Liver (tissue), 9 donors: ENCODE measurements around the gene GJB2. TPM values are rescaled to one million over a fixed set of nuclear protein-coding genes. Genes with fewer than 3 reads are reported as not detected.

Experiments used
- DNase-seq: peaks from one replicate; pipeline ENCODE4 v3.0.0-alpha.2; 2017; ENCODE audit warnings: low spot score
- H3K27ac ChIP-seq, 2 donors: one replicate each; pipeline ENCODE4 v1.7.0; 2013; ENCODE audit warnings: inconsistent platforms in 2 of 2, low read length in 2 of 2, control low read depth in 1 of 2, low read depth in 1 of 2, mild to moderate bottlenecking in 1 of 2
- H3K27me3 ChIP-seq, 4 donors: one replicate each; pipeline versions ENCODE4 v1.6.1 to v1.7.0; 2013; ENCODE audit warnings: low read length in 3 of 4, inconsistent platforms in 1 of 4, mild to moderate bottlenecking in 1 of 4, moderate library complexity in 1 of 4; ENCODE audit not compliant: control insufficient read depth in 4 of 4, insufficient read depth in 4 of 4
- H3K36me3 ChIP-seq, 4 donors: one replicate each; pipeline versions ENCODE4 v1.6.1 to v1.7.0; 2013; ENCODE audit warnings: low read length in 3 of 4, mild to moderate bottlenecking in 3 of 4, low read depth in 1 of 4, moderate library complexity in 1 of 4; ENCODE audit not compliant: control insufficient read depth in 4 of 4, insufficient read depth in 3 of 4
- H3K4me1 ChIP-seq, 4 donors: one replicate each; pipeline versions ENCODE4 v1.6.1 to v1.7.0; 2013; ENCODE audit warnings: low read length in 3 of 4, mild to moderate bottlenecking in 3 of 4, moderate library complexity in 1 of 4; ENCODE audit not compliant: control insufficient read depth in 4 of 4, insufficient read depth in 4 of 4
- H3K4me3 ChIP-seq, 3 donors: one replicate each; pipeline versions ENCODE4 v1.6.1 to v1.7.0; 2013; ENCODE audit warnings: low read length in 3 of 3, control low read depth in 1 of 3, low read depth in 1 of 3, mild to moderate bottlenecking in 1 of 3
- H3K9ac ChIP-seq, 2 donors: one replicate each; pipeline ENCODE4 v1.7.0; 2013; ENCODE audit warnings: low read length in 2 of 2, mild to moderate bottlenecking in 2 of 2, moderate library complexity in 2 of 2, control low read depth in 1 of 2, low read depth in 1 of 2
- H3K9me3 ChIP-seq, 4 donors: one replicate each; pipeline versions ENCODE4 v1.6.1 to v1.7.0; 2013; ENCODE audit warnings: low read length in 3 of 4; ENCODE audit not compliant: control insufficient read depth in 4 of 4
- ATF3 ChIP-seq: IDR thresholded peaks from 2 replicates; pipeline ENCODE4 v1.6.1; 2016; ENCODE audit warnings: antibody characterized with exemption
- EGR1 ChIP-seq, 2 donors: IDR thresholded peaks; 2 replicates each; pipeline ENCODE4 v1.6.1; 2016 to 2018; ENCODE audit warnings: antibody characterized with exemption in 2 of 2, low read depth in 2 of 2
- FOXA1 ChIP-seq: IDR thresholded peaks from 2 replicates; pipeline ENCODE4 v1.6.1; 2016; ENCODE audit warnings: antibody characterized with exemption
- FOXA2 ChIP-seq: IDR thresholded peaks from 2 replicates; pipeline ENCODE4 v1.6.1; 2016; ENCODE audit warnings: antibody characterized with exemption
- GABPA ChIP-seq, 2 donors: IDR thresholded peaks in 1 of 2; conservative IDR thresholded peaks in 1 of 2; 2 replicates each; pipeline ENCODE4 v1.6.1; 2016; ENCODE audit warnings: antibody characterized with exemption in 2 of 2, mild to moderate bottlenecking in 1 of 2, moderate library complexity in 1 of 2
- HNF4A ChIP-seq, 2 donors: conservative IDR thresholded peaks; 2 replicates each; pipeline ENCODE4 v1.6.1; 2016; ENCODE audit warnings: antibody characterized with exemption in 2 of 2, mild to moderate bottlenecking in 2 of 2
- HNF4G ChIP-seq: IDR thresholded peaks from 2 replicates; pipeline ENCODE4 v1.6.1; 2016; ENCODE audit warnings: antibody characterized with exemption
- JUND ChIP-seq, 2 donors: IDR thresholded peaks; 2 replicates each; pipeline ENCODE4 v1.6.1; 2016; ENCODE audit warnings: antibody characterized with exemption in 2 of 2
- MAX ChIP-seq: IDR thresholded peaks from 2 replicates; pipeline ENCODE4 v1.6.1; 2016; ENCODE audit warnings: antibody characterized with exemption
- NR2F2 ChIP-seq: IDR thresholded peaks from 2 replicates; pipeline ENCODE4 v1.6.1; 2016; ENCODE audit warnings: antibody characterized with exemption
- RXRA ChIP-seq, 2 donors: IDR thresholded peaks; 2 replicates each; pipeline ENCODE4 v1.6.1; 2017 to 2018; ENCODE audit warnings: antibody characterized with exemption in 2 of 2, mild to moderate bottlenecking in 1 of 2
- SP1 ChIP-seq: IDR thresholded peaks from 2 replicates; pipeline ENCODE4 v1.6.1; 2018; ENCODE audit warnings: antibody characterized with exemption, mild to moderate bottlenecking
- TAF1 ChIP-seq: conservative IDR thresholded peaks from 2 replicates; pipeline ENCODE4 v1.6.1; 2016; ENCODE audit warnings: antibody characterized with exemption, mild to moderate bottlenecking
- YY1 ChIP-seq: IDR thresholded peaks from 2 replicates; pipeline ENCODE4 v1.6.1; 2016; ENCODE audit warnings: antibody characterized with exemption, mild to moderate bottlenecking
- ZBTB33 ChIP-seq: IDR thresholded peaks from 2 replicates; pipeline ENCODE4 v1.6.1; 2016; ENCODE audit warnings: antibody characterized with exemption
- WGBS: extraction: QIAGEN DNeasy Blood & Tissue Kit; methylation state at CpG from one replicate; pipeline ENCODE4 v1.1.7; 2013; 5-methylcytosine and 5-hydroxymethylcytosine counted together
- polyA plus RNA-seq, 2 donors: library from polyadenylated mRNA; stranded (reverse) in 1 of 2; unstranded in 1 of 2; fragments of 200-250 nt in 1 of 2; fragments of >200 nt in 1 of 2; fragmentation: Nextera tagmentation in 1 of 2; extraction: Ambion mirVana in 1 of 2; gene quantifications; one replicate each; pipeline versions ENCODE4 v1.2.1 to v1.2.3, GENCODE V29; 2013 to 2015
- total RNA-seq, 2 donors: library from RNA; depleted of rRNA; stranded (reverse); fragments of >200 nt; gene quantifications; one replicate each; pipeline ENCODE4 v1.2.3, GENCODE V29; 2014
- TF ChIP-seq, protein P1 (sequence below): IDR thresholded peaks from 2 replicates; pipeline ENCODE4 v1.6.1; 2016; ENCODE audit warnings: antibody characterized with exemption, mild to moderate bottlenecking
- donor health status: healthy.
- donor health status: healthy.
- donor health status: healthy.
- donor health status: healthy.
- donor health status: healthy.

Gene GJB2
- total and polyA plus RNA-seq, 4 donors: 8.0 to 50.1 (median 20.6) TPM

DNA sequence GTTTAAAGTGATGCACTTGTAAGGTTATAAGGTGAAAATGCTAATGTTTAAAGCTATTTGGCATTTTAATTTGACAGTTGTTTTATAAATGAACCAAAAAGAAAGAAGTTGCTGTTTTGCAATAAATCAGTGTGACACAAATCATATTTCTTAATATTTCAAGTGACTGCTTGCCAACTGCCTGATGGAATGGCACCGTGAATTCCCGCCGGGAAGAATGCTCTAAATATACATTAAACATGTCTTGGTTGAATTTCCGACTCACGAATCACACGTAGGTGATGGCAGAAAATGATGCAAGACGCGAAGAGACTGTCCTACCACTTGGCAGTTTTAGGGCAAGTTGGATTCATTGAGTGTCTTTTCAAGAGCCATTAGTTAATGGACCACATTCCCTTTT, 3.1 kb upstream of the GJB2 start:
- WGBS: 84% methylated on average over 8 of the region's 8 CpGs
- Histone ChIP-seq H3K9ac (no peak overlapping the region), H3K27ac (no peak overlapping the region), H3K4me3 (no peak overlapping the region), H3K4me1 (peaks cover 20 to 50% (median 35%) of the 10 kb centered on the region in 4 donors), H3K36me3 (no peaks in the 10 kb centered on the region), H3K27me3 (no peaks in the 10 kb centered on the region), H3K9me3 (no peaks in the 10 kb centered on the region)
- DNase-seq: no peak
- TF ChIP-seq HNF4G: no peak
- no peak for TF ChIP-seq MAX
- TF ChIP-seq ATF3: no peak
- no peak for TF ChIP-seq SP1
- TF ChIP-seq YY1: no peak
- TF ChIP-seq FOXA1: no peak
- no peak for TF ChIP-seq ZBTB33
- no peak for TF ChIP-seq TAF1
- TF ChIP-seq, protein P1, sequence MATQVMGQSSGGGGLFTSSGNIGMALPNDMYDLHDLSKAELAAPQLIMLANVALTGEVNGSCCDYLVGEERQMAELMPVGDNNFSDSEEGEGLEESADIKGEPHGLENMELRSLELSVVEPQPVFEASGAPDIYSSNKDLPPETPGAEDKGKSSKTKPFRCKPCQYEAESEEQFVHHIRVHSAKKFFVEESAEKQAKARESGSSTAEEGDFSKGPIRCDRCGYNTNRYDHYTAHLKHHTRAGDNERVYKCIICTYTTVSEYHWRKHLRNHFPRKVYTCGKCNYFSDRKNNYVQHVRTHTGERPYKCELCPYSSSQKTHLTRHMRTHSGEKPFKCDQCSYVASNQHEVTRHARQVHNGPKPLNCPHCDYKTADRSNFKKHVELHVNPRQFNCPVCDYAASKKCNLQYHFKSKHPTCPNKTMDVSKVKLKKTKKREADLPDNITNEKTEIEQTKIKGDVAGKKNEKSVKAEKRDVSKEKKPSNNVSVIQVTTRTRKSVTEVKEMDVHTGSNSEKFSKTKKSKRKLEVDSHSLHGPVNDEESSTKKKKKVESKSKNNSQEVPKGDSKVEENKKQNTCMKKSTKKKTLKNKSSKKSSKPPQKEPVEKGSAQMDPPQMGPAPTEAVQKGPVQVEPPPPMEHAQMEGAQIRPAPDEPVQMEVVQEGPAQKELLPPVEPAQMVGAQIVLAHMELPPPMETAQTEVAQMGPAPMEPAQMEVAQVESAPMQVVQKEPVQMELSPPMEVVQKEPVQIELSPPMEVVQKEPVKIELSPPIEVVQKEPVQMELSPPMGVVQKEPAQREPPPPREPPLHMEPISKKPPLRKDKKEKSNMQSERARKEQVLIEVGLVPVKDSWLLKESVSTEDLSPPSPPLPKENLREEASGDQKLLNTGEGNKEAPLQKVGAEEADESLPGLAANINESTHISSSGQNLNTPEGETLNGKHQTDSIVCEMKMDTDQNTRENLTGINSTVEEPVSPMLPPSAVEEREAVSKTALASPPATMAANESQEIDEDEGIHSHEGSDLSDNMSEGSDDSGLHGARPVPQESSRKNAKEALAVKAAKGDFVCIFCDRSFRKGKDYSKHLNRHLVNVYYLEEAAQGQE: no peak
- TF ChIP-seq EGR1 (IDR thresholded peaks at IDR 0.05; ENCODE audit: low read depth in 2 of 2): no peak

- Histone ChIP-seq H3K27me3 (no peaks in the 10 kb centered on the region), H3K9me3 (no peaks in the 10 kb centered on the region), H3K9ac (no peak overlapping the region), H3K4me1 (peaks cover 17 to 59% (median 43%) of the 10 kb centered on the region in 4 donors), H3K27ac (no peak overlapping the region), H3K4me3 (no peak overlapping the region), H3K36me3 (peaks cover 0 to 2% (median 0%) of the 10 kb centered on the region in 4 donors)
- 41% methylated on average over 27 of the region's 27 CpGs for WGBS
- DNase-seq: no peak
- TF ChIP-seq, protein P1: no peak
- TF ChIP-seq FOXA1 (no peak), JUND (IDR thresholded peaks at IDR 0.05) (no peak), ATF3 (no peak), EGR1 (IDR thresholded peaks at IDR 0.05; ENCODE audit: low read depth in 2 of 2) (no peak), MAX (no peak), FOXA2 (no peak), SP1 (no peak), GABPA (IDR thresholded peaks at IDR 0.05 in 1 of 2, conservative IDR thresholded peaks at IDR 0.05 in 1 of 2) (no peak), ZBTB33 (no peak), HNF4G (no peak), RXRA (IDR thresholded peaks at IDR 0.05) (no peak), HNF4A (conservative IDR thresholded peaks at IDR 0.05) (no peak), NR2F2 (no peak)
Measured at GRCh38 chr13:20193907-20194631, 1.3 kb upstream of the GJB2 start.
